Activated CD8-positive, alpha-beta memory T cell treated with anti-CD3 and anti-CD28 coated beads for 48 hours (primary cell): ENCODE data around the gene LEMD2.

Source experiments
- DNase-seq, 3 experiments: peaks; one replicate each; pipeline ENCODE4 v3.0.0-alpha.2; 2020; ENCODE audit warnings: low read depth in 2 of 3, low spot score in 2 of 3

The LEMD2 gene

DNA sequence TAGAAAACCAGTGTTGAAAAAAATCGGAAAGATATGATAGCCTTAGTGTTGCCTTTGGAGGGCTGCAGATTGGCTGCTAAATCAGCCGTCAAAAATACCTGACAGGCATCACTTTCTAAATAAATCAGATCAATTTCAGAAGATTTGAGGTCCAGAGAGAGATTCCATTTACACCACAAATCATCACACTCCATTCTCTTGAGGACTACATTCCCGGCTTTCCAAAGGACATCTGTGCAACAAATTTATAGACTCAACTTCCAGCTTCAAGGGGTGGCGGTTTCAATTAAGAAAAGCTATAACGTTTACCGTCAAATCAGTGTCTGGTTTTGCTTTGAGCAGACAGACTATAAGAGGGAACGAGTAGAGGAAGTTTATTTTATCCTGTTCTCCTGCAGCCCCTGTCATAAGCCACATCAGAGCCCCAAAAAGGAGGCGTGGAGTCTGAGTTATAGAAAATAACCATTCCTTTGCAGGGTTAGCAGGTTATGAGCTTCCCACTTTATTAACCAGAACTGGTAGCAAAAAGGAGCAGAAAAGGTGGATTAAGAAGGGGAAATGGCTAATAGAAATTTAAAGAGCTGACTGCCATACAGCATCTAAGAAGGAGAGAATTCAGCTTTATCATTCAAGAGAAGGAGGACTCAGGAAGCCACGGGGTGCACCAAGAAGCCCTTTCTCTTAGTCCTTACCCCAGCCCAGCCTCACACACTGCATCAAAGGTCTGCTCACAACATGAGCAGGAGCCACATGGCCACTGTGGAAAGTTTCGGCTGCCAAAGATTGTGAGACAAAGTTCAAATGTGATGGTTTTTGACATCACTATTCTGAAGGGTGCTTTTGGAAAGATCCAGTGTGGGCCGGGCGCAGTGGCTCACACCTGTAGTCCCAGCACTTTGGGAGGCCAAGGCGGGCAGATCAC lies 64.6 kb downstream of the LEMD2 start:
- DNase-seq = no peak

DNA sequence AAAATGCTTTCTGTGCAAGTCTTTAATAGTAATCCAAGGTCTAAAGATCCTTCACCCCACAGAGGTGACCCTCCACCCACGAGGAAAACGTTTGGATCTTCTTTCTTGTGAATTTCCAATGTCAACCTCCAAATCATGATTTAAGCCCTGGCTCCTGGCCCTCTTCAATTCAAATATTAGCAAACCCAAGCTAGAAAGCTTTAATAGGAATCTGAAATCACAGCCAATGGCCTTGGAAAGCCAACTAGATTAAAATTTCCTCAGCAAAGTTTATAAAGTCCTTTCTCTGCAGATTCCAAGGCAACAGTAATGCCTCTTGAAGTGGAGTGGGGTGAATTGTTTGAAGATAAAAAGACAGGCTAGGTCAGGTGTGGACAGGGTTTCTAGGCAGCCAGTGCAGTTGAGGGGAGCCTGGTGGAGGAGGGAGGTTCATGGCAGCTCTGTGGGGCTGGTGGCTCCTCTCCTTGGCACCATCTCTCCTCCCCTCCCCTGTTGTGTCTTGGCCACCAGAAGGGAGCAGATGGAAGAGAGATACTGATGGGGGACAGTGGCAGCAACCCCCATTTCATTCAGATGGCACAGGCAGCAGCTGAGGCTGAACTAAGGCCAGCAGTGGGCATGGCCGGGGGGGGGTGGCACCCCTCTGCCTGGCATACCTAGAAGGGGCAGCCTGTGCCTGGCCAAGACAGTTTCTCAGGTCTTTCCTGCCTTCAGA lies 65.4 kb downstream of the LEMD2 start:
- DNase-seq = no peak

DNA sequence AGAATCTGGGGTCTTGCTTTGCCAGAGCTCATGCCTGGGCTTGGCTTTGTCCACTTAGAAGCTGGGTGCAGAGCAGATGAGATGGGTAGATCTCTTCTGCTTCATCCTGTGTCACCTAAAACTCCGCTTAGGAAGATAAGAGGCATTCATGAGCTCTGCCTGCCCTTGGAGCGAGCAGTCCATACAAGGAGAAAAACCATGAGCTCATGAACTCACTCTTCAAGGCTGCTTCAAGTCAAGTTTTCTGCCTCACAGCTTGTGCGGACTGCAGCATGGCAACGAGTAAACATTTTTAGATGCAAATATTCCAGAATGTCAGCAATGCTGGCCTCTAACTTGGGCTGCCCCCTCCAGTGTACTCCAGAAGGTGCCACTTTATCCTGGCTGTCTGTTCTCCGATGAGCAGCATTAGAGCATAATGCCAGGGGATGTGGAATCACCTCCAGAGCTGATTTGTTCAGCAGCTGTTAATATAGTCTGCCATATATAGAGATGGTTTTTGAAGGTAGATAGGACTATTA lies 66.8 kb downstream of the LEMD2 start:
- DNase-seq = no peak

DNA sequence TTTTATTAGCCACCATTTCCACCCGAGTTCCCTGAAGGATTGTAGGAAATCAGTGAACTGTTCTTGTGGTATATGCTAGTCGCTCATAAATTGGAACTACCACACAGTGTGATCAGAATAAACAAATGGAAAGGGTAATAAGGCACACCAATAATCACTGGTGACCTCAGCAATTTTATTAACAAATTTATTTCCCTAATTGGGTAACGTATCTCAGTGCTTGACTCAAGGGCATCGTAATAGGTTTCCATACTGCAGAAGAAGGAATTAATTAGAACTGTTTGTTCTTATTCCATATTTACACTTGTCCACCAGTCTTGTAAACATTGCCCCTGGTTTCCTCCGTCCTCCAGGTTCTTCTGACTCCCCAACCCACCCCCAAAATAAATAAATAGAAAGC lies 67.4 kb downstream of the LEMD2 start:
- no peak for DNase-seq
